Endodermal cell (in vitro differentiated cells): Measurements from ENCODE around the gene SLIT3. TPM values are rescaled to one million over a fixed set of nuclear protein-coding genes. Genes with fewer than 3 reads are reported as not detected.

Experiments used
- DNase-seq: peaks from one replicate; pipeline ENCODE4 v3.0.0-alpha.2; 2017
- H3K27ac ChIP-seq: 2 replicates; pipeline ENCODE4 v1.5.1; 2013; ENCODE audit warnings: mild to moderate bottlenecking, low read depth, low read length, moderate library complexity
- H3K27me3 ChIP-seq: 2 replicates; pipeline ENCODE4 v1.6.1; 2013; ENCODE audit warnings: mild to moderate bottlenecking, low read length, moderate library complexity; ENCODE audit not compliant: insufficient read depth, control insufficient read depth, poor library complexity, severe bottlenecking
- H3K36me3 ChIP-seq: 2 replicates; pipeline ENCODE4 v1.7.0; 2013; ENCODE audit warnings: mild to moderate bottlenecking, low read length, moderate library complexity; ENCODE audit not compliant: control insufficient read depth, insufficient read depth
- H3K4me1 ChIP-seq: one replicate; pipeline ENCODE4 v1.7.0; 2013; ENCODE audit warnings: low read length; ENCODE audit not compliant: control insufficient read depth, insufficient read depth
- H3K4me3 ChIP-seq: 2 replicates; pipeline ENCODE4 v1.5.1; 2013; ENCODE audit warnings: mild to moderate bottlenecking, low read length, moderate library complexity
- H3K9ac ChIP-seq: 2 replicates; pipeline ENCODE4 v1.6.1; 2013; ENCODE audit warnings: mild to moderate bottlenecking, low read length, moderate library complexity; ENCODE audit not compliant: poor library complexity, severe bottlenecking; ENCODE audit errors: extremely low read depth
- H3K9me3 ChIP-seq: 2 replicates; pipeline ENCODE4 v1.6.1; 2013; ENCODE audit warnings: mild to moderate bottlenecking, low read length, moderate library complexity; ENCODE audit not compliant: control insufficient read depth
- H3K27ac Mint-ChIP-seq: 2 replicates; pipeline ENCODE4 v1.8.0; 2020; ENCODE audit warnings: mixed read lengths
- H3K27me3 Mint-ChIP-seq: 2 replicates; pipeline ENCODE4 v1.8.0; 2021; ENCODE audit warnings: mild to moderate bottlenecking, mixed read lengths; ENCODE audit not compliant: insufficient read depth
- H3K36me3 Mint-ChIP-seq: 2 replicates; pipeline ENCODE4 v1.8.0; 2020; ENCODE audit warnings: low read depth, mixed read lengths
- H3K4me1 Mint-ChIP-seq: 2 replicates; pipeline ENCODE4 v1.8.0; 2020; ENCODE audit warnings: mixed read lengths
- H3K4me3 Mint-ChIP-seq: 2 replicates; pipeline ENCODE4 v1.8.0; 2020; ENCODE audit warnings: mild to moderate bottlenecking, moderate library complexity, mixed read lengths
- H3K9me3 Mint-ChIP-seq: 2 replicates; pipeline ENCODE4 v1.8.0; 2020; ENCODE audit warnings: mild to moderate bottlenecking, mixed read lengths
- CTCF ChIP-seq: fragments of 200-600 bp; sonication (generic); conservative IDR thresholded peaks from 2 replicates; pipeline ENCODE4 v1.5.0; 2021; ENCODE audit warnings: antibody characterized with exemption, mild to moderate bottlenecking
- WGBS, 2 experiments: methylation state at CpG; one replicate each; pipeline versions ENCODE4 v1.1.5 to v1.1.7; 2013; ENCODE audit warnings: missing lambda C conversion rate in 2 of 2, mixed read lengths in 1 of 2; ENCODE audit not compliant: insufficient coverage in 1 of 2, insufficient read length in 1 of 2; 5-methylcytosine and 5-hydroxymethylcytosine counted together
- total RNA-seq, 2 donors: library from RNA; stranded (reverse); fragmentation: NEBNext Ultra II Directional in 1 of 2; extraction: Animal tissue kit (Norgen Biotek cat#: 25700) in 1 of 2; gene quantifications; 2 replicates in 1 of 2; 3 replicates in 1 of 2; pipeline ENCODE4 v1.2.1, GENCODE V29; 2021

Gene SLIT3
- total RNA-seq, 2 donors from 2014 or later = 2.5 to 3.4 TPM

- no peak for TF ChIP-seq CTCF
- Mint-ChIP-seq H3K27me3 (peaks cover 14% of the 10 kb centered on the region), H3K9me3 (no peaks in the 10 kb centered on the region), H3K4me3 (no peak overlapping the region), H3K4me1 (no peaks in the 10 kb centered on the region), H3K27ac (no peak overlapping the region), H3K36me3 (no peaks in the 10 kb centered on the region)
- no peak overlapping the region for H3K27ac ChIP-seq
- no peaks in the 10 kb centered on the region for H3K27me3 ChIP-seq
- WGBS, 2 experiments = 97 to 100% methylated on average over 2 to 5 of the region's 6 CpGs
- H3K9me3 ChIP-seq = no peaks in the 10 kb centered on the region
- DNase-seq = no peak
- H3K4me3 ChIP-seq = no peak overlapping the region
- no peaks in the 10 kb centered on the region for H3K4me1 ChIP-seq
- H3K9ac ChIP-seq = no peak overlapping the region
- no peaks in the 10 kb centered on the region for H3K36me3 ChIP-seq
Measured at GRCh38 chr5:168910874-168911273, 390.1 kb downstream of the SLIT3 start.

GRCh38 chr5:168908207-168908606, 392.7 kb downstream of the SLIT3 start:
- no peak overlapping the region for H3K4me3 ChIP-seq
- no peaks in the 10 kb centered on the region for H3K36me3 Mint-ChIP-seq
- no peaks in the 10 kb centered on the region for H3K9me3 Mint-ChIP-seq
- peaks cover 14% of the 10 kb centered on the region for H3K27me3 Mint-ChIP-seq
- no peaks in the 10 kb centered on the region for H3K9me3 ChIP-seq
- no peak overlapping the region for H3K27ac Mint-ChIP-seq
- no peak overlapping the region for H3K9ac ChIP-seq
- no peak for TF ChIP-seq CTCF
- H3K4me1 ChIP-seq = no peaks in the 10 kb centered on the region
- no peak overlapping the region for H3K27ac ChIP-seq
- no peaks in the 10 kb centered on the region for H3K27me3 ChIP-seq
- no peak for DNase-seq
- no peaks in the 10 kb centered on the region for H3K4me1 Mint-ChIP-seq
- no peaks in the 10 kb centered on the region for H3K36me3 ChIP-seq
- WGBS, 2 experiments = 60 to 84% methylated on average over 7 to 9 of the region's 9 CpGs
- no peak overlapping the region for H3K4me3 Mint-ChIP-seq

GRCh38 chr5:168903061-168903460, 397.9 kb downstream of the SLIT3 start:
- no peak for DNase-seq
- TF ChIP-seq CTCF = no peak
- Mint-ChIP-seq H3K9me3 (no peaks in the 10 kb centered on the region), H3K36me3 (no peaks in the 10 kb centered on the region), H3K27ac (no peak overlapping the region), H3K4me3 (no peak overlapping the region), H3K4me1 (peaks cover 3% of the 10 kb centered on the region), H3K27me3 (no peaks in the 10 kb centered on the region)
- WGBS, 2 experiments = 86% methylated on average over 2 of the region's 2 CpGs; no CpG with 5 or more reads in 1 of the 2 experiments
- H3K4me1 ChIP-seq = no peaks in the 10 kb centered on the region
- no peaks in the 10 kb centered on the region for H3K9me3 ChIP-seq
- no peaks in the 10 kb centered on the region for H3K27me3 ChIP-seq
- H3K36me3 ChIP-seq = no peaks in the 10 kb centered on the region
- H3K9ac ChIP-seq = no peak overlapping the region
- no peak overlapping the region for H3K27ac ChIP-seq
- no peak overlapping the region for H3K4me3 ChIP-seq
